ENCODE results near the gene PDP2. TPM values are rescaled to one million over a fixed set of nuclear protein-coding genes. Genes with fewer than 3 reads are reported as not detected.
"Not testable (repeated sequence)": the region's sequence is repeated elsewhere in the genome, so short reads cannot be mapped to it uniquely, and the experiment has no call there.

The PDP2 gene
- total and polyA plus RNA-seq, 5 experiments from 2014 or later = 1.2 to 11.3 (median 1.8) TPM

DNA sequence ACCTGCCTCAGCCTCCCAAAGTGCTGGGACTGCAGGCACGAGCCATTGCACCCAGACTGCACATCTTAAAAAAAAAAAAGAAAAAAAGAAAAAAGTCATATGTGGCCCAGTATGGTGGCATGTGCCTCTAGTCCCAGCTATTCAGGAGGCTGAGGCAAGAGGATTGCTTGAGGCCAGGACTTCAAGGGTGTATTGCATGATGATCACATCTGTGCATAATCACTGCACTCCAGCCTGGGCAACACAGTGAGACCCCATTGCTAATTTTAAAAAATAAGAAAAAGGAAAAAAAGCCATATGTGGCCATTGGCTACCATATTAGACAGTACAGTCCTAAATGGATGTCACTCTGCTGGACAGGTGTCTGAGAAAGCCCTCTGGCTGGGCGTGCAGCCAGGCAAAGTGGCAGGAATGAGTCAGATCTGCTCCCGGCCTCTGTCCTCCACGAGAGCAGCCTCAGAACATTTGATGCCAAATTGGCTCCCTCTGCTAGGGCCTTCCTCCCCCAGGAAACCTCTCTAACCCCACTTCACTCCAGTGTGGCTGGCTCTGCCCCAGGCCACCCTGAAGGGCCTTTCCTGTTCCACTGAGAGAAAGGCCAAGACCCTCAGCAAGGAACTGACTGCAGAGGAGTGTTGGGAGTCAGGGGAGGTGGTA, 21.4 kb upstream of the PDP2 start:
- POLR2A ChIA-PET = no interaction called here
- Mint-ChIP-seq H3K36me3 (no peaks in the 10 kb centered on the region), H3K9me3 (no peaks in the 10 kb centered on the region), H3K27me3 (peaks cover 0 to 2% (median 0%) of the 10 kb centered on the region in 5 donors), H3K27ac (peak overlapping the region in 1 of 10 donors; percentile 52), H3K4me3 (no peak overlapping the region), H3K4me1 (no peaks in the 10 kb centered on the region)
- no peak for ATAC-seq
- DNase-seq = no peak

DNA sequence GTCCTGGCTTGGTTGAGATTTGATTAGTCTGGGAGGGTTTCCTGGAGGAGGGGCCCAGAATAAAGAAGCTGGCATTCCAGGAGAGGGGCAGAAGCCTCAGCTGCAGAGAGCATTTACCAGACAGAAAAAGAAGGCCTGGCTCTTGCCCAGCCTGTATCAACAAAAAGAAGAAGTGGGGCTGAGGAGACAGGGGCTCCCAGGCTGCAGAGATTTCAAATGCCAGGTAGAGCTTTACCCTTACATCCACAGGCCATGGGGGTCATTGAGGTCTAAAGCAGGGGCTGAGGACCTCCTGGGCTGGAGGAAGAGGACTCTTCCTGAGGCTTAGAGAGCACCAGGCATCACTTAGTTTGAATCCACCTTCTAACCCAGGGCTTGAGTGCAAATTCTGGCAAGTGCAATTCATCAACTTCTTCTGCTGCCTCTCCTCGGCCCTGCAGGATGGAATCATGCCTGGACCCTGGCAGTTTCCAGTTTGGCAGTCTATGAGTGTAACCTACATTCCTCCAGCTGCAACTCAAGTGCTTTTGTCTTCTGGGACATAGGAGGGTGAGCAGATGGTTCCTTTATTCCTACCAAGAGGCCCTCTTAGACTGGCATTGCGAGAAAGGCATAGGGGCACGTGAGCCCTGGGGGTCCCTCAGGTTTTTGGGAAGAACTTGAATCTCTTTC, 20.8 kb upstream of the PDP2 start:
- no peaks in the 10 kb centered on the region for H3K4me1 Mint-ChIP-seq
- no peaks in the 10 kb centered on the region for H3K9me3 Mint-ChIP-seq
- POLR2A ChIA-PET = no interaction called here
- ATAC-seq = no peak
- no peak overlapping the region for H3K4me3 Mint-ChIP-seq
- H3K36me3 Mint-ChIP-seq = no peaks in the 10 kb centered on the region
- peak in 1 of 10 donors; percentile 23 for DNase-seq
- H3K27ac Mint-ChIP-seq = peak overlapping the region in 1 of 10 donors; percentile 52
- H3K27me3 Mint-ChIP-seq = peaks cover 0 to 2% (median 0%) of the 10 kb centered on the region in 5 donors

DNA sequence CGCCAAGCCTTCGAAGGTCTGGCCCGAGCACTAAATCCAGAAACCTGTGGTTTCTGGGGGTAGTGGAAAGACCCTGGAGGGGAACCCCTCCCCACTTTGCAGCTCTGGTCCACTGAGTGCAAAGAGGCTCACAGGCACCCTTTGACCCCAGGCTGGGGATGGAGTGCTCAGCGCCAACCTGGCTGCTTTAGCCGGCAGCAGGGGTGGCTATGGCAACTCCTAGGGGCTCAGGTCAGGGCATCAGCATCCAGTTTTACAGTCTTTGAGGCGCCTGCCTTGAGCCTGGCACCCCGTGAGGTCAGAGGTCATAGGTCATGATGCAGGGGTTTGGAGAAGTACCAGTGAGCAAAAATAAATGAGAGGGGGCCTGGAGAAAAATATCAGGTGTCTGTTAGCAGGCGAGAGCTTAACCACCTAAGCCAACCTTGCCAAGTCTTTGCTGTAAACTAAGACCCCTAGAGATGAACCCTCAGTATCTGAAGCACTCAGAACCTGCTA, 18.2 kb upstream of the PDP2 start:
- Mint-ChIP-seq H3K4me1 (no peaks in the 10 kb centered on the region), H3K4me3 (no peak overlapping the region), H3K9me3 (no peaks in the 10 kb centered on the region), H3K27me3 (peaks cover 0 to 2% (median 0%) of the 10 kb centered on the region in 5 donors), H3K27ac (no peak overlapping the region), H3K36me3 (no peaks in the 10 kb centered on the region)
- POLR2A ChIA-PET = no interaction called here
- ATAC-seq (no peak), DNase-seq (no peak)

DNA sequence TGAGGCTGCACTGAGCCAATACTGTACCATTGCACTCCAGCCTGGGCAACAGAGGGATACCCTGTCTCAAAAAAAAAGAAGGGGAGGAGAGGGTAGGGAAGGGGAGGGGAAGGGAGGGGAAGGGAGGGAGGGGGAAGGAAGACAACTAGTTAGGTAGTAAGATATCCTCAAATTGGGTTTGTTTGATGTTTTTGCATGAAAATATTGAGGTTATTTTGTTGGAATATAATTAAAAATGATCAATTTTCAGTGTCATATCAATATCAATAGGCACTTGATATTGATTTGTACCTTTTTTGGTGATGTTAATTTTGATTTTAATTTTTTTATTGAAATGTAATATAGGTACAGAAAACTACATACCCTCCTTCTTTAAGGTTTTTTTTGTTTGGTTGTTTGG, 16.6 kb upstream of the PDP2 start:
- Mint-ChIP-seq H3K27me3 (peaks cover 0 to 3% (median 0%) of the 10 kb centered on the region in 5 donors), H3K27ac (no peak overlapping the region), H3K36me3 (no peaks in the 10 kb centered on the region), H3K4me1 (peaks cover 2 to 6% (median 4%) of the 10 kb centered on the region in 4 donors), H3K4me3 (no peak overlapping the region), H3K9me3 (no peaks in the 10 kb centered on the region)
- POLR2A ChIA-PET = no interaction called here
- DNase-seq (no peak), ATAC-seq (no peak)

DNA sequence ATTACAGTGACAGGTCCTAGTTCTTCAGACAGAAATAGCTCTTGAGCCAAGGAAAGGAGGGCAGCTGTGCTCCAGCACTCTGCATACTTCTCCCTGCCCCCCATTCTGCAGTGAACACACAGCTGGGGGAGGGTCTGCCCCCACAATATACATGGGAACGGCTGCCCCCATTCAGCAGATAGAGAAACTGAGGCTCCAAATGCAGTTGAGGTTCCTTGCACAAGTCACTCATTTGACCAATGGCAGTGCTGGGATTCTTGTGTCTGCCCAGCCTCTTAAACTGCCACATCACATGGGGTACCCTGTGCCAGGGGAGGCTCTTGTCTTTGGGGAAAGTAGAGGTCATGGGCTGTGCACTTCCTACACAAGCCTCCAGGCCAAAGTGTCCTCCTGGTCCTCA, 10.9 kb upstream of the PDP2 start:
- POLR2A ChIA-PET = interaction anchor here (0.6 to 3.2 kb wide), 3 partner anchors 39 to 47 kb away, joined by 3 to 25 read pairs (median 3); partner anchors contain the start of gene NAE1
- no peaks in the 10 kb centered on the region for H3K36me3 Mint-ChIP-seq
- no peak overlapping the region for H3K27ac Mint-ChIP-seq
- peaks cover 11 to 22% (median 19%) of the 10 kb centered on the region in 4 donors for H3K4me1 Mint-ChIP-seq
- DNase-seq (peak in 1 of 10 donors; percentile 21), ATAC-seq (no peak)
- no peaks in the 10 kb centered on the region for H3K9me3 Mint-ChIP-seq
- H3K4me3 Mint-ChIP-seq = no peak overlapping the region
- H3K27me3 Mint-ChIP-seq = peaks cover 0 to 1% (median 0%) of the 10 kb centered on the region in 5 donors

DNA sequence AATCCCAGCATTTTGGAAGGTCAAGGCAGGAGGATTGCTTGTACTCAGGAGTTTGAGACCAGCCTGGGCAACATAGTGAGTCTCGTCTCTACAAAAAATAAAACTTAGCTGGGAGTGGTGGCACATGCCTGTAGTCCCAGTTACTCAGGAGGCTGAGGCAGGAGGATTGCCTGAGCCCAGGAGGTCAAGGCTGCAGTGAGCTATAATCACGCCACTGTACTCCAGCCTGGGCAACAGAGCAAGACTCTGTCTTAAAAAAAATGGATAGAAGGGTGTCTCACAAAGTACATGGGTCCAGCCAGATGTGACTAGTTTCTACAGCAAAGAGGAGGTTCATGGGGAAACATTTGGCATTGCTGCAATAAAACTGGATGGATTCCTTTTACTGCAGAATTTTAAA, 9.0 kb upstream of the PDP2 start:
- not testable (repeated sequence) for DNase-seq, H3K36me3 Mint-ChIP-seq, H3K27me3 Mint-ChIP-seq, H3K9me3 Mint-ChIP-seq, H3K27ac Mint-ChIP-seq, ATAC-seq
- Mint-ChIP-seq H3K4me3 (peak overlapping the region in 1 of 10 donors; percentile 54), H3K4me1 (peaks cover 11 to 29% (median 19%) of the 10 kb centered on the region in 4 donors)
- POLR2A ChIA-PET = interaction anchor here (1.2 kb wide), 1 partner anchor 10 kb away, joined by 6 read pairs; no protein-coding TSS in a partner anchor

DNA sequence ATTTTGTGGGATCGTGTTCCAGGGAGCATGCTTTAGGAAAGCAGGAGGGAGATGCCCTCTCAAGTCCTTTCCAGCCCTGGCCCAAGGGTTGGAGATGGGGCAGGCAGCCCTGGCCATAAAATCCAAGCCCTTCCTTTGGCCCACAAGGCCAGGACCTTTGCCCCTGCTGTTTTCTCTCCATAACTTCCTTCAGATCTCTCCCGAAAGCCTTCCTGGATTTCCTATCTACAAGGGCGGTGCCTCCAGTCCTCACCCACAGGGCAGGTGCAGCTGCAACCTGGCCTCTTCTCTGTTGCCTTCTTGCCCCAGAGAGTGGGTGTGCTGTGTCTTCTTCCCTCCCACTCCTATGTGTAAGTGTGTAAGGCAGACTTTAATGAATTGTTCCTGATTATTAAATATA, 8.5 kb upstream of the PDP2 start:
- Mint-ChIP-seq H3K27me3 (peaks cover 0 to 1% (median 0%) of the 10 kb centered on the region in 5 donors), H3K4me3 (peak overlapping the region in 2 of 10 donors; percentile 40 to 85), H3K36me3 (no peaks in the 10 kb centered on the region), H3K9me3 (no peaks in the 10 kb centered on the region), H3K27ac (no peak overlapping the region), H3K4me1 (peaks cover 11 to 29% (median 19%) of the 10 kb centered on the region in 4 donors)
- ATAC-seq = no peak
- DNase-seq = peak in 1 of 10 donors; percentile 22
- POLR2A ChIA-PET = interaction anchor here (0.7 to 1.2 kb wide), 2 partner anchors 10 to 1415 kb away, joined by 3 to 6 read pairs; no protein-coding TSS in a partner anchor

DNA sequence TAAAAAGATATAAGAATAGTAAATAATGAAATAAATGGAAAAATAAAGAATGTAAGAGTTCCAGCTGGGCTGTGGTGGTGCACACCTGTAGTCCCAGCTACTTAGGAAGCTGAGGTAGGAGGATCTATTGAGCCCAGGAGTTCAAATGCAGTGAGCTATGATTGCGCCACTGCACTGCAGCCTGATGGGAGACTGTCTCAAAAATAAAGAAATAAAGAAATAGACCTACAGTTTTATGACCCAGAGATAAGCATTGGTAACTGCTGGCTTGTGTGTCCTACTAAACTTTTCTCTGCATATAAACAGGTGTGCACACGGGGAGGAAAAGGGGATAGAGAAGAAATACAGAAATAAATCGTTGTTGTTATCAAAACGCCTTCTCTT, 7.8 kb upstream of the PDP2 start:
- peak overlapping the region; percentile 74 to 89 (median 86) for H3K4me3 Mint-ChIP-seq
- H3K9me3 Mint-ChIP-seq = no peaks in the 10 kb centered on the region
- DNase-seq = no peak
- H3K4me1 Mint-ChIP-seq = peaks cover 11 to 29% (median 19%) of the 10 kb centered on the region in 4 donors
- peaks cover 0 to 1% (median 0%) of the 10 kb centered on the region in 5 donors for H3K27me3 Mint-ChIP-seq
- H3K27ac Mint-ChIP-seq = peak overlapping the region in 6 of 10 donors; percentile 22 to 93 (median 67)
- no peak for ATAC-seq
- POLR2A ChIA-PET = interaction anchor here (0.8 to 1.3 kb wide), 4 partner anchors 10 to 320 kb away, joined by 3 to 5 read pairs (median 4); partner anchors contain the start of genes CKLF, DYNC1LI2 and NAE1
- H3K36me3 Mint-ChIP-seq = no peaks in the 10 kb centered on the region

DNA sequence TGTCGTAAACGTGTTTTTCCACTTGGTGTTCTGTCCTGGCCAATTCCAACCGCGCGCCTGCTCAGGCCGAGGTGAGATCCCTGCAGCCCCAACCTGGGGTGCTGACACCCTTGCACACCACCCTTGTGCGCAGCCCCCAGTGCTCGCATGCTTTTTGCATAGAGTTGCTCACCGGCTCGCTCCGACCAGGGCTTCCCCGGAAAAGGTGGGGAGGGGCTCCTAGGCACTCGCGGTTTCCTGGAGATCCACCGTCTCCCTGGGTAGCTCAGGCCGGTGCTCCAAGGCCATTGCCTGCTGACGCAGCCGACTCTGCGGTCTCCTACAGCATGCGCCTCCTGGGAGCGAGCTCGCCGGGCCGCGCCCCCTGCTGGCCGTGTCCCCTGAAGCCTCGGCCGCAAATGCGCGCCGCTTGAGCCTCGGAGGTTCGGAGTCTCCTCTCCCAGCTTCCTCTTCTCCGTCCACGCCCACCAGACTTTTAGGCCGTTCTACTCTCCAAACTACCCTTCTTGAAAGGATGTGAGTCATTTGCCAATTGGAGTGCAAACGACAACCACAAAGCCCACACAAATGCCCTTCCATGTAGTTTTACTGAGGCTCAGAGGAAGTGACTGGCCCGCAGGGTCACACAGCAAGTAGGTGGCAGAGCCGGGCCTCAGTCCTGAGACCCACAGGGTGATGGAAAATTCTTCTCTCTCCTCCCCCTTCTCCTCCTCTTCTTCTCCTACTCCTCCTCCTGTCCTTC, 7.2 kb upstream of the PDP2 start:
- DNase-seq (peak; percentile 65 to 89 (median 78)), ATAC-seq (peak; percentile 91 to 94)
- peak overlapping the region; percentile 22 to 93 (median 67) for H3K27ac Mint-ChIP-seq
- H3K4me1 Mint-ChIP-seq = peaks cover 9 to 28% (median 17%) of the 10 kb centered on the region in 4 donors
- no peaks in the 10 kb centered on the region for H3K36me3 Mint-ChIP-seq
- POLR2A ChIA-PET = interaction anchor here (0.8 to 1.3 kb wide), 4 partner anchors 9 to 321 kb away, joined by 3 to 5 read pairs (median 4); partner anchors contain the start of genes CKLF, DYNC1LI2 and NAE1
- H3K4me3 Mint-ChIP-seq = peak overlapping the region; percentile 74 to 89 (median 86)
- H3K9me3 Mint-ChIP-seq = no peaks in the 10 kb centered on the region
- H3K27me3 Mint-ChIP-seq = no peaks in the 10 kb centered on the region

DNA sequence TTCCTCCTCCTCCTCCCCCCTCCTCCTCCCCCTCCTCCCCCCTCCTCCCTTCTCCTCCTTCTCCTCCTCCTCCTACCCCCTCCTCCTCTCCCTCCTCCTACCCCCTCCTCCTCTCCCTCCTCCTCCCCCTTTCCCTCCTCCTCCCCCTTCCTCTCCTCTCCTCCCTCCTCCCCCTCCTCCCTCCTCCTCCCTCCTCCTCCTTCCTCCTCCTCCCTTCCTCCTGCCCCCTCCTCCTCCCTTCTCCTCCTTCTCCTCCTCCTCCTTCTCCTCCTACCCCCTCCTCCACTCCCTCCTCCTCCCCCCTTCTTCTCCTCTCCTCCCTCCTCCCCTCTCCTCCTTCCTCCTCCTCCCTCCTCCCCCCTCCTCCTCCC, 6.6 kb upstream of the PDP2 start:
- H3K36me3 Mint-ChIP-seq = no peaks in the 10 kb centered on the region
- no peaks in the 10 kb centered on the region for H3K27me3 Mint-ChIP-seq
- POLR2A ChIA-PET = interaction anchor here (1.0 to 1.3 kb wide), 3 partner anchors 43 to 321 kb away, joined by 3 to 5 read pairs (median 4); partner anchors contain the start of genes CKLF, DYNC1LI2 and NAE1
- H3K4me1 Mint-ChIP-seq = peaks cover 9 to 34% (median 20%) of the 10 kb centered on the region in 4 donors
- DNase-seq = peak in 1 of 10 donors; percentile 35
- no peak for ATAC-seq
- peak overlapping the region in 3 of 10 donors; percentile 85 to 89 (median 88) for H3K4me3 Mint-ChIP-seq
- no peaks in the 10 kb centered on the region for H3K9me3 Mint-ChIP-seq
- H3K27ac Mint-ChIP-seq = peak overlapping the region in 3 of 10 donors; percentile 63 to 93 (median 84)

DNA sequence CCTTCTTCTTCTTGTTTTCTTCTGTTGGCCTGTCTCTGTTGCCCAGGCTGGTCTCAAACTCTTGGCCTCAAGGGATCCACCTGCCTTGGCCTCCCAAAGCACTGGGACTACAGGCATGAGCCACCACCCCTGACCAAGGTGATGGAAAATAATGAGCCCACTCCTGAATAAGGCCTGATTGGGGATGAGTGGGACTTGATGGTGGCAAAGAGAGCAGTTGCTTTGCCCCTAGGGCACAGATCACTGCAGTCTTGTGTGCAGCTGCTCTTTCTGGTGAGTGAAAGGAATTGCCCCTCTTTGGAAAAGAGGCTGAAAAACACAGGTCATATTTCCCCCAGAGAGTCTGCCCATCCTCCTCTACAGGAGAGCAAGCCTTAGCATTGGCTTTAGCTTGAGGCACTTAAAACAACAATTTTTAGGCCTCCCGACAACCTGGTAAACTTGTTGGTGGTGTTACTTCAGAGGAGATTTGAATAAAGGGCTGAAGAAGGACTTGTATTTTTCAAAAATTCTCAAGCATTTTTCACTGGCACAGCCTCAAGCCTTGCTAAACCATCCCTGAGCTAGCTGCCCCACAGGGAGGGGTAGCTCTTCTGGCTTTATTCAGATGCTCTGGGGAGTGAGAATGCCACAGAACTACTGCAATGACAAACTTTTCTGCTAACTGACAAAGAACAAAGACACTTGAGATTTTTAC, 6.1 kb upstream of the PDP2 start:
- no peak for ATAC-seq
- POLR2A ChIA-PET = interaction anchor here (0.6 to 0.7 kb wide), 3 partner anchors 12 to 805 kb away, joined by 3 to 4 read pairs (median 4); no protein-coding TSS in a partner anchor

More for the DNA sequence above, 6.1 kb upstream of the PDP2 start:
- no peaks in the 10 kb centered on the region for H3K9me3 Mint-ChIP-seq
- DNase-seq = peak in 1 of 10 donors; percentile 24
- H3K36me3 Mint-ChIP-seq = no peaks in the 10 kb centered on the region
- H3K4me3 Mint-ChIP-seq = peak overlapping the region in 9 of 10 donors; percentile 18 to 76 (median 57)
- H3K27ac Mint-ChIP-seq = peak overlapping the region in 7 of 10 donors; percentile 15 to 88 (median 74)
- peaks cover 9 to 35% (median 20%) of the 10 kb centered on the region in 4 donors for H3K4me1 Mint-ChIP-seq
- H3K27me3 Mint-ChIP-seq = no peaks in the 10 kb centered on the region

All from naive thymus-derived CD8-positive, alpha-beta T cell (primary cell).